Adrenal gland (tissue), 12 donors: ENCODE measurements around the gene LARP4B. TPM values are rescaled to one million over a fixed set of nuclear protein-coding genes. Genes with fewer than 3 reads are reported as not detected.

Experiments
- DNase-seq, 7 donors: peaks; one replicate each; pipeline ENCODE4 v3.0.0-alpha.2; 2019 to 2020
- H3K27ac ChIP-seq, 5 donors: fragments of 200-600 bp; sonication (generic) in 4 of 5; 1 replicate in 3 of 5; 2 replicates in 2 of 5; pipeline versions ENCODE4 v1.5.1 to v1.8.0; 2016 to 2020; ENCODE audit warnings: mild to moderate bottlenecking in 1 of 5
- H3K27me3 ChIP-seq: fragments of 200-600 bp; 2 replicates; pipeline ENCODE4 v1.8.0; 2021
- H3K36me3 ChIP-seq, 2 donors: fragments of 200-600 bp; replicated peaks in 1 of 2; 1 replicate in 1 of 2; 2 replicates in 1 of 2; pipeline versions ENCODE4 v1.5.1 to v1.8.0; 2018 to 2022
- H3K4me1 ChIP-seq, 2 donors: fragments of 200-600 bp; replicated peaks in 1 of 2; 1 replicate in 1 of 2; 2 replicates in 1 of 2; pipeline versions ENCODE4 v1.5.1 to v1.8.0; 2018 to 2021
- H3K4me3 ChIP-seq, 4 donors: fragments of 200-600 bp; sonication (generic) in 3 of 4; one replicate each; pipeline ENCODE4 v1.5.1; 2016 to 2018
- H3K9me3 ChIP-seq, 3 donors: fragments of 200-600 bp; sonication (generic) in 1 of 3; replicated peaks in 1 of 3; 1 replicate in 2 of 3; 2 replicates in 1 of 3; pipeline versions ENCODE4 v1.5.1 to v1.8.0; 2016 to 2021
- CTCF ChIP-seq, 6 experiments: fragments of 450-650 bp in 4 of 6; fragments of 200-600 bp in 2 of 6; sonication (generic) in 1 of 6; IDR thresholded peaks; 1 replicate in 5 of 6; 2 replicates in 1 of 6; pipeline versions ENCODE4 v1.5.1 to v1.8.0; 2016 to 2021; ENCODE audit warnings: antibody characterized with exemption in 6 of 6, mild to moderate bottlenecking in 2 of 6, moderate library complexity in 1 of 6
- POLR2A ChIP-seq, 2 donors: fragments of 450-650 bp; IDR thresholded peaks; one replicate each; pipeline ENCODE4 v1.6.1; 2017; ENCODE audit warnings: antibody characterized with exemption in 2 of 2, mild to moderate bottlenecking in 2 of 2, moderate library complexity in 1 of 2
- WGBS, 4 donors: extraction: QIAGEN DNeasy Blood & Tissue Kit in 2 of 4; methylation state at CpG; one replicate each; pipeline versions ENCODE4 v1.1.5 to v1.1.7; 2013 to 2017; 5-methylcytosine and 5-hydroxymethylcytosine counted together
- intact Hi-C, 2 donors: fragments of 100-400 bp; cut with DNase I; formaldehyde crosslinking; loops; one replicate each; pipeline versions ENCODE4 v1.14.1 to v1.15.0; 2022 to 2023
- polyA plus RNA-seq, 3 donors: library from polyadenylated mRNA; stranded (reverse); fragments of 200-250 nt in 2 of 3; fragments of 350-450 nt in 1 of 3; fragmentation: Illumina TruSeq in 1 of 3; extraction: RNeasy Lipid Tissue Mini Kit (QIAGEN cat#74804) in 1 of 3; gene quantifications; one replicate each; pipeline ENCODE4 v1.2.3, GENCODE V29; 2013 to 2014
- total RNA-seq, 9 donors: library from RNA; depleted of rRNA in 4 of 9; stranded (reverse); fragments of >200 nt in 4 of 9; fragments of 120-200 nt in 1 of 9; fragmentation: NEBNext Ultra II Directional in 1 of 9; extraction: Animal tissue kit (Norgen Biotek cat#: 25700) in 1 of 9; gene quantifications; one replicate each; pipeline versions ENCODE4 v1.1.0 to v1.2.4, GENCODE V29; 2013 to 2023
- donor health status: healthy with polysubstance abuse.
- donor health status: Bipolar disorder and iron deficiency.
- donor health status: DM: yes; HTN: yes; CAD: no.
- donor health status: DM: no; HTN: no; CAD: no.
- donor health status: DM: no; HTN: no; CAD: no.
- donor health status: DM: yes; HTN: yes; CAD: no.

Gene LARP4B
- total and polyA plus RNA-seq, 12 donors, result 17.2 to 145 (median 66.8) TPM

- no peaks in the 10 kb centered on the region for H3K36me3 ChIP-seq
- H3K4me1 ChIP-seq, result no peaks in the 10 kb centered on the region
- intact Hi-C loops, result no loop called here
- WGBS, 4 donors, result 80 to 88% (median 84%) methylated on average over 9 of the region's 9 CpGs
- TF ChIP-seq CTCF (IDR thresholded peaks at IDR 0.05) (no peak), POLR2A (IDR thresholded peaks at IDR 0.05) (no peak)
- no peak overlapping the region for H3K27ac ChIP-seq
- DNase-seq, result no peak
- H3K9me3 ChIP-seq, result no peaks in the 10 kb centered on the region
- no peak overlapping the region for H3K4me3 ChIP-seq
- H3K27me3 ChIP-seq, result no peaks in the 10 kb centered on the region
These were observed 17.9 kb upstream of the LARP4B start for GRCh38 chr10:949446-949845.

GRCh38 chr10:948347-948746 is 16.8 kb upstream of the LARP4B start:
- H3K27ac ChIP-seq, result no peak overlapping the region
- no peaks in the 10 kb centered on the region for H3K4me1 ChIP-seq
- intact Hi-C loops, result no loop called here
- H3K36me3 ChIP-seq, result no peaks in the 10 kb centered on the region
- H3K9me3 ChIP-seq, result no peaks in the 10 kb centered on the region
- H3K4me3 ChIP-seq, result no peak overlapping the region
- no peak for DNase-seq
- H3K27me3 ChIP-seq, result no peaks in the 10 kb centered on the region
- WGBS, 4 donors, result 92 to 97% (median 94%) methylated on average over 3 to 10 of the region's 10 CpGs
- no peak for TF ChIP-seq POLR2A (IDR thresholded peaks at IDR 0.05)
- no peak for TF ChIP-seq CTCF (IDR thresholded peaks at IDR 0.05)

GRCh38 chr10:947881-948280 is 16.4 kb upstream of the LARP4B start:
- no peak for DNase-seq
- 89 to 97% (median 92%) methylated on average over 4 to 10 of the region's 10 CpGs for WGBS, 4 donors
- no peaks in the 10 kb centered on the region for H3K36me3 ChIP-seq
- no peak overlapping the region for H3K4me3 ChIP-seq
- no peaks in the 10 kb centered on the region for H3K27me3 ChIP-seq
- H3K9me3 ChIP-seq, result no peaks in the 10 kb centered on the region
- intact Hi-C loops, result no loop called here
- H3K27ac ChIP-seq, result no peak overlapping the region
- TF ChIP-seq CTCF (IDR thresholded peaks at IDR 0.05) (no peak), POLR2A (IDR thresholded peaks at IDR 0.05) (no peak)
- no peaks in the 10 kb centered on the region for H3K4me1 ChIP-seq

- TF ChIP-seq CTCF (IDR thresholded peaks at IDR 0.05) (no peak), POLR2A (IDR thresholded peaks at IDR 0.05) (no peak)
- DNase-seq, result no peak
- Histone ChIP-seq H3K4me3 (no peak overlapping the region), H3K4me1 (no peaks in the 10 kb centered on the region), H3K27me3 (no peaks in the 10 kb centered on the region), H3K9me3 (no peaks in the 10 kb centered on the region), H3K36me3 (no peaks in the 10 kb centered on the region), H3K27ac (no peak overlapping the region)
- WGBS, 4 donors, result 80 to 87% (median 84%) methylated on average over 8 to 9 of the region's 9 CpGs
- intact Hi-C loops, result no loop called here
These were observed 15.5 kb upstream of the LARP4B start for GRCh38 chr10:947051-947450.
